HG03520 (cell line): ENCODE results near the gene SPATA21.
"Not testable (repeated sequence)": the region's sequence is repeated elsewhere in the genome, so short reads cannot be mapped to it uniquely, and the experiment has no call there.

Source experiments
- ATAC-seq: cut with Tn5 transposase; IDR thresholded peaks from one replicate; pipeline ENCODE4 v1.9.1; 2021; ENCODE audit warnings: mild to moderate bottlenecking, moderate library complexity; ENCODE audit not compliant: unreplicated experiment

The SPATA21 gene

GRCh38 chr1:16436946-16437474 is at the start of gene SPATA21:
SPATA21 (minus strand) TSS chr1:16437424; CDS start chr1:16431371, 6,053 bp downstream.
- ATAC-seq, result no peak

GRCh38 chr1:16487011-16487410 is 49.8 kb upstream of the SPATA21 start:
- not testable (repeated sequence) for ATAC-seq

- not testable (repeated sequence) for ATAC-seq
Measured at GRCh38 chr1:16486316-16486715, 49.1 kb upstream of the SPATA21 start.

- ATAC-seq, result no peak
Measured at GRCh38 chr1:16484931-16485330, 47.7 kb upstream of the SPATA21 start.

- ATAC-seq, result no peak
Measured at GRCh38 chr1:16484501-16484835, 47.2 kb upstream of the SPATA21 start.

GRCh38 chr1:16483639-16484500 is 46.6 kb upstream of the SPATA21 start:
- not testable (repeated sequence) for ATAC-seq

- not testable (repeated sequence) for ATAC-seq
Measured at GRCh38 chr1:16483146-16483545, 45.9 kb upstream of the SPATA21 start.

- no peak for ATAC-seq
Measured at GRCh38 chr1:16478091-16478490, 40.9 kb upstream of the SPATA21 start.

- not testable (repeated sequence) for ATAC-seq
Measured at GRCh38 chr1:16475771-16476770, 38.8 kb upstream of the SPATA21 start.

- not testable (repeated sequence) for ATAC-seq
Measured at GRCh38 chr1:16474891-16475290, 37.7 kb upstream of the SPATA21 start.

- no peak for ATAC-seq
Measured at GRCh38 chr1:16474166-16474800, 37.1 kb upstream of the SPATA21 start.

- ATAC-seq, result no peak
Measured at GRCh38 chr1:16468558-16468957, 31.3 kb upstream of the SPATA21 start.

GRCh38 chr1:16464917-16465625 is 27.8 kb upstream of the SPATA21 start:
- ATAC-seq, result no peak

- no peak for ATAC-seq
Measured at GRCh38 chr1:16462773-16463330, 25.6 kb upstream of the SPATA21 start.

GRCh38 chr1:16461681-16462080 is 24.5 kb upstream of the SPATA21 start:
- no peak for ATAC-seq

- ATAC-seq, result no peak
Measured at GRCh38 chr1:16459352-16459925, 22.2 kb upstream of the SPATA21 start.

- no peak for ATAC-seq
Measured at GRCh38 chr1:16458831-16459230, 21.6 kb upstream of the SPATA21 start.

- ATAC-seq, result not testable (repeated sequence)
Measured at GRCh38 chr1:16456151-16456550, 18.9 kb upstream of the SPATA21 start.

GRCh38 chr1:16454909-16455308 is 17.7 kb upstream of the SPATA21 start:
- not testable (repeated sequence) for ATAC-seq
